GM23338 (cell line): Measurements from ENCODE around the gene MINDY1. TPM values are rescaled to one million over a fixed set of nuclear protein-coding genes. Genes with fewer than 3 reads are reported as not detected.

Source experiments
- ATAC-seq: fragments of 200-7000 bp; cut with Tn5 transposase; 3 replicates; pipeline ENCODE4 v1.9.1; 2020
- DNase-seq: peaks from one replicate; pipeline ENCODE4 v3.0.0-alpha.2; 2015; ENCODE audit warnings: low spot score
- H2AFZ ChIP-seq: fragments of 200-600 bp; sonication (generic); 2 replicates; pipeline ENCODE4 v1.8.0; 2016; ENCODE audit warnings: antibody characterized with exemption, mild to moderate bottlenecking, moderate library complexity
- H3F3A ChIP-seq: fragments of 200-600 bp; sonication (generic); replicated peaks from 2 replicates; pipeline ENCODE4 v1.8.0; 2017; ENCODE audit warnings: antibody characterized with exemption, mixed run types, low read depth
- H3K27ac ChIP-seq: fragments of 200-600 bp; sonication (generic); 2 replicates; pipeline ENCODE4 v1.6.1; 2016; ENCODE audit warnings: low read depth
- H3K27me3 ChIP-seq: fragments of 200-600 bp; sonication (generic); 2 replicates; pipeline ENCODE4 v1.8.0; 2016; ENCODE audit warnings: mild to moderate bottlenecking, mixed run types, moderate library complexity; ENCODE audit not compliant: insufficient read depth
- H3K36me3 ChIP-seq: fragments of 200-600 bp; sonication (generic); 2 replicates; pipeline ENCODE4 v1.8.0; 2016; ENCODE audit warnings: mild to moderate bottlenecking; ENCODE audit not compliant: insufficient read depth
- H3K4me1 ChIP-seq: fragments of 200-600 bp; sonication (generic); 2 replicates; pipeline ENCODE4 v1.8.0; 2016; ENCODE audit warnings: mild to moderate bottlenecking, moderate library complexity; ENCODE audit not compliant: insufficient read depth
- H3K4me2 ChIP-seq: fragments of 200-600 bp; sonication (generic); 2 replicates; pipeline ENCODE4 v1.7.1; 2017; ENCODE audit warnings: mixed run types
- H3K4me3 ChIP-seq: fragments of 200-600 bp; sonication (generic); 2 replicates; pipeline ENCODE4 v1.6.1; 2016; ENCODE audit warnings: mixed run types
- H3K79me2 ChIP-seq: fragments of 200-600 bp; sonication (generic); replicated peaks from 2 replicates; pipeline ENCODE4 v1.8.0; 2017; ENCODE audit warnings: mild to moderate bottlenecking; ENCODE audit not compliant: insufficient read depth
- H3K9me2 ChIP-seq: fragments of 200-600 bp; sonication (generic); 2 replicates; pipeline ENCODE4 v1.8.0; 2017; ENCODE audit not compliant: insufficient read depth
- H4K20me1 ChIP-seq: fragments of 200-600 bp; sonication (generic); replicated peaks from 2 replicates; pipeline ENCODE4 v1.8.0; 2017; ENCODE audit warnings: mild to moderate bottlenecking; ENCODE audit not compliant: insufficient read depth
- H3K27ac Mint-ChIP-seq: 2 replicates; pipeline ENCODE4 v1.8.0; 2020; ENCODE audit warnings: inconsistent platforms, mild to moderate bottlenecking, moderate library complexity, mixed read lengths
- H3K27me3 Mint-ChIP-seq: 3 replicates; pipeline ENCODE4 v1.8.0; 2022; ENCODE audit warnings: low read depth, mild to moderate bottlenecking, moderate library complexity, mixed read lengths, inconsistent platforms; ENCODE audit not compliant: insufficient read depth, poor library complexity
- H3K36me3 Mint-ChIP-seq: 3 replicates; pipeline ENCODE4 v1.8.0; 2021; ENCODE audit warnings: low read depth, mild to moderate bottlenecking, inconsistent platforms, moderate library complexity, mixed read lengths
- H3K4me1 Mint-ChIP-seq: 3 replicates; pipeline ENCODE4 v1.8.0; 2020; ENCODE audit warnings: mild to moderate bottlenecking, inconsistent platforms, mixed read lengths
- H3K4me3 Mint-ChIP-seq: 3 replicates; pipeline ENCODE4 v1.8.0; 2021; ENCODE audit warnings: moderate library complexity, mild to moderate bottlenecking, inconsistent platforms, mixed read lengths
- H3K9me3 Mint-ChIP-seq: 3 replicates; pipeline ENCODE4 v1.8.0; 2020; ENCODE audit warnings: moderate library complexity, mild to moderate bottlenecking, inconsistent platforms, mixed read lengths
- CREB1 ChIP-seq: fragments of 250-450 bp; sonication (Bioruptor Pico); IDR thresholded peaks from 2 replicates; pipeline ENCODE4 v1.5.0; 2020; ENCODE audit warnings: low read depth, mild to moderate bottlenecking, moderate library complexity
- EZH2 ChIP-seq: fragments of 200-600 bp; sonication (generic); IDR thresholded peaks from one replicate; pipeline ENCODE4 v1.8.0; 2017; ENCODE audit warnings: antibody characterized with exemption, mild to moderate bottlenecking, low read depth; ENCODE audit not compliant: unreplicated experiment
- EZH2phosphoT487 ChIP-seq: fragments of 200-600 bp; sonication (generic); IDR thresholded peaks from one replicate; pipeline ENCODE4 v1.8.1; 2018; ENCODE audit warnings: antibody characterized with exemption; ENCODE audit not compliant: unreplicated experiment
- JUNB ChIP-seq: IDR thresholded peaks from one replicate; pipeline ENCODE4 v1.6.1; 2016; ENCODE audit warnings: antibody characterized with exemption; ENCODE audit not compliant: unreplicated experiment
- NANOG ChIP-seq: IDR thresholded peaks from 2 replicates; pipeline ENCODE4 v1.6.1; 2016; ENCODE audit warnings: antibody characterized with exemption, borderline replicate concordance
- POLR2AphosphoS5 ChIP-seq: IDR thresholded peaks from 2 replicates; pipeline ENCODE4 v1.6.1; 2016; ENCODE audit warnings: antibody characterized with exemption, low read depth
- STAT1 ChIP-seq: IDR thresholded peaks from one replicate; pipeline ENCODE4 v1.6.1; 2016; ENCODE audit warnings: antibody characterized with exemption; ENCODE audit not compliant: unreplicated experiment
- ZNF114 ChIP-seq: fragments of 250-450 bp; sonication (Bioruptor Pico); IDR thresholded peaks from 2 replicates; pipeline ENCODE4 v1.5.0; 2020; ENCODE audit warnings: mild to moderate bottlenecking, moderate library complexity
- ZNF331 ChIP-seq: fragments of 250-450 bp; sonication (Bioruptor Pico); IDR thresholded peaks from 2 replicates; pipeline ENCODE4 v1.5.0; 2020; ENCODE audit warnings: low read depth, mild to moderate bottlenecking, moderate library complexity
- polyA plus RNA-seq: library from polyadenylated mRNA; unstranded; fragments of >200 nt; fragmentation: Nextera tagmentation; extraction: Ambion mirVana; gene quantifications from 2 replicates; pipeline ENCODE4 v1.2.1, GENCODE V29; 2016
- total RNA-seq: library from RNA; depleted of rRNA; stranded (reverse); fragments of >200 nt; shearing (Covaris generic); gene quantifications from 2 replicates; pipeline ENCODE4 v1.2.3, GENCODE V29; 2014
- TF ChIP-seq, protein P1 (sequence below): IDR thresholded peaks from 2 replicates; pipeline ENCODE4 v1.6.1; 2016; ENCODE audit warnings: antibody characterized with exemption
- TF ChIP-seq, protein P2 (sequence below), 2 experiments: fragments of 200-600 bp in 1 of 2; sonication (generic) in 1 of 2; conservative IDR thresholded peaks; 2 replicates each; pipeline versions ENCODE4 v1.5.1 to v1.6.1; 2016 to 2017; ENCODE audit warnings: antibody characterized with exemption in 2 of 2, low read depth in 2 of 2, mild to moderate bottlenecking in 2 of 2, moderate library complexity in 1 of 2
- TF ChIP-seq, protein P3 (sequence below): fragments of 250-450 bp; sonication (Bioruptor Pico); IDR thresholded peaks from 2 replicates; pipeline ENCODE4 v1.5.0; 2020; ENCODE audit warnings: mild to moderate bottlenecking, moderate library complexity
- TF ChIP-seq, protein P4 (sequence below): IDR thresholded peaks from one replicate; pipeline ENCODE4 v1.6.1; 2018; ENCODE audit warnings: antibody characterized with exemption; ENCODE audit not compliant: unreplicated experiment

Gene MINDY1
- total and polyA plus RNA-seq, 2 experiments from 2014 or later, result 4.5 to 10.3 TPM

DNA sequence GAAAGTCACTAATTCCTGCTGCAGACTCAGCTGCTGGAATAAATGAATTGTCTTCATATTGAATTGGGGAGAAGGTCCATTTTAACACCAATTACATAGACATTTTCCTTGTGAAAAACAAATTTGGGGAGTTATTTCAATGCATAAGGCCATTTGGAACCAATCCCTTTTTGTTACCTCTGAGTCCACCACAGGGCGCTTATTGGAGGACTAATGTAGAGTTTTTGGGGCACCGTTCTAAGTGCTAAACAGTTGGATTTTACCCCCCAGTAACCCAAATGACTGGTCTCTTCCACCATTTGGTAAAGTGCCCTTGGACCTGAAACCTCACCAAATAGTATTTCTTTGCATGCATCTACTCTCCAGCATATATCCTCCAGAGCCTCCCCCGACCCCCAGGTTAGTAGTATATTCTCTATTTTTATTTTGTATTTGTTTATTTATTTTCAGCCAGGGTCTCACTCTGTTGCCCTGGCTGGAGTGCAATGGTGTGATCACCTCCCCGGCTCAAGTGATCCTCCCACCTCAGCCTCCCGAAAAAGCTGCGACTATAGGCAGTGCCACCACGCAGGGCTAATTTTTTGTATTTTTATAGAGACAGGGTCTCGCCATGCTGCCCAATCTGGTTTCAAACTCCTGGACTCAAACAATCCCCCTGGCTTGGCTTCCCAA lies 3.1 kb upstream of the MINDY1 start:
- H3K27ac Mint-ChIP-seq, result no peak overlapping the region

More for the DNA sequence above, 3.1 kb upstream of the MINDY1 start:
- H2AFZ ChIP-seq, result no peak overlapping the region
- Mint-ChIP-seq H3K4me3 (peak overlapping the region; percentile 94), H3K4me1 (peaks cover 36% of the 10 kb centered on the region), H3K9me3 (no peaks in the 10 kb centered on the region), H3K27me3 (peaks cover 20% of the 10 kb centered on the region), H3K36me3 (no peaks in the 10 kb centered on the region; the same call in 2 of the 3 replicates)
- peaks cover 15% of the 10 kb centered on the region for H3K79me2 ChIP-seq
- H3K27me3 ChIP-seq, result no peaks in the 10 kb centered on the region
- H4K20me1 ChIP-seq, result no peaks in the 10 kb centered on the region; the same call in 1 of the 2 replicates
- H3K27ac ChIP-seq, result no peak overlapping the region
- peak overlapping the region; percentile 80 for H3K4me2 ChIP-seq
- peaks cover 13% of the 10 kb centered on the region; the same call in 1 of the 2 replicates for H3F3A ChIP-seq
- DNase-seq (no peak), ATAC-seq (no peak)
- H3K9me2 ChIP-seq, result no peaks in the 10 kb centered on the region
- TF ChIP-seq, protein P1, sequence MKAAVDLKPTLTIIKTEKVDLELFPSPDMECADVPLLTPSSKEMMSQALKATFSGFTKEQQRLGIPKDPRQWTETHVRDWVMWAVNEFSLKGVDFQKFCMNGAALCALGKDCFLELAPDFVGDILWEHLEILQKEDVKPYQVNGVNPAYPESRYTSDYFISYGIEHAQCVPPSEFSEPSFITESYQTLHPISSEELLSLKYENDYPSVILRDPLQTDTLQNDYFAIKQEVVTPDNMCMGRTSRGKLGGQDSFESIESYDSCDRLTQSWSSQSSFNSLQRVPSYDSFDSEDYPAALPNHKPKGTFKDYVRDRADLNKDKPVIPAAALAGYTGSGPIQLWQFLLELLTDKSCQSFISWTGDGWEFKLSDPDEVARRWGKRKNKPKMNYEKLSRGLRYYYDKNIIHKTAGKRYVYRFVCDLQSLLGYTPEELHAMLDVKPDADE, result no peak
- TF ChIP-seq EZH2 (no peak), NANOG (no peak), POLR2AphosphoS5 (no peak), STAT1 (no peak), CREB1 (no peak), EZH2phosphoT487 (no peak), ZNF114 (CRISPR knock-in tag) (no peak), JUNB (no peak), ZNF331 (no peak)
- TF ChIP-seq, protein P2, sequence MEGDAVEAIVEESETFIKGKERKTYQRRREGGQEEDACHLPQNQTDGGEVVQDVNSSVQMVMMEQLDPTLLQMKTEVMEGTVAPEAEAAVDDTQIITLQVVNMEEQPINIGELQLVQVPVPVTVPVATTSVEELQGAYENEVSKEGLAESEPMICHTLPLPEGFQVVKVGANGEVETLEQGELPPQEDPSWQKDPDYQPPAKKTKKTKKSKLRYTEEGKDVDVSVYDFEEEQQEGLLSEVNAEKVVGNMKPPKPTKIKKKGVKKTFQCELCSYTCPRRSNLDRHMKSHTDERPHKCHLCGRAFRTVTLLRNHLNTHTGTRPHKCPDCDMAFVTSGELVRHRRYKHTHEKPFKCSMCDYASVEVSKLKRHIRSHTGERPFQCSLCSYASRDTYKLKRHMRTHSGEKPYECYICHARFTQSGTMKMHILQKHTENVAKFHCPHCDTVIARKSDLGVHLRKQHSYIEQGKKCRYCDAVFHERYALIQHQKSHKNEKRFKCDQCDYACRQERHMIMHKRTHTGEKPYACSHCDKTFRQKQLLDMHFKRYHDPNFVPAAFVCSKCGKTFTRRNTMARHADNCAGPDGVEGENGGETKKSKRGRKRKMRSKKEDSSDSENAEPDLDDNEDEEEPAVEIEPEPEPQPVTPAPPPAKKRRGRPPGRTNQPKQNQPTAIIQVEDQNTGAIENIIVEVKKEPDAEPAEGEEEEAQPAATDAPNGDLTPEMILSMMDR (conservative IDR thresholded peaks at IDR 0.05; ENCODE audit: low read depth in 2 of 2), result no peak
- TF ChIP-seq, protein P3, sequence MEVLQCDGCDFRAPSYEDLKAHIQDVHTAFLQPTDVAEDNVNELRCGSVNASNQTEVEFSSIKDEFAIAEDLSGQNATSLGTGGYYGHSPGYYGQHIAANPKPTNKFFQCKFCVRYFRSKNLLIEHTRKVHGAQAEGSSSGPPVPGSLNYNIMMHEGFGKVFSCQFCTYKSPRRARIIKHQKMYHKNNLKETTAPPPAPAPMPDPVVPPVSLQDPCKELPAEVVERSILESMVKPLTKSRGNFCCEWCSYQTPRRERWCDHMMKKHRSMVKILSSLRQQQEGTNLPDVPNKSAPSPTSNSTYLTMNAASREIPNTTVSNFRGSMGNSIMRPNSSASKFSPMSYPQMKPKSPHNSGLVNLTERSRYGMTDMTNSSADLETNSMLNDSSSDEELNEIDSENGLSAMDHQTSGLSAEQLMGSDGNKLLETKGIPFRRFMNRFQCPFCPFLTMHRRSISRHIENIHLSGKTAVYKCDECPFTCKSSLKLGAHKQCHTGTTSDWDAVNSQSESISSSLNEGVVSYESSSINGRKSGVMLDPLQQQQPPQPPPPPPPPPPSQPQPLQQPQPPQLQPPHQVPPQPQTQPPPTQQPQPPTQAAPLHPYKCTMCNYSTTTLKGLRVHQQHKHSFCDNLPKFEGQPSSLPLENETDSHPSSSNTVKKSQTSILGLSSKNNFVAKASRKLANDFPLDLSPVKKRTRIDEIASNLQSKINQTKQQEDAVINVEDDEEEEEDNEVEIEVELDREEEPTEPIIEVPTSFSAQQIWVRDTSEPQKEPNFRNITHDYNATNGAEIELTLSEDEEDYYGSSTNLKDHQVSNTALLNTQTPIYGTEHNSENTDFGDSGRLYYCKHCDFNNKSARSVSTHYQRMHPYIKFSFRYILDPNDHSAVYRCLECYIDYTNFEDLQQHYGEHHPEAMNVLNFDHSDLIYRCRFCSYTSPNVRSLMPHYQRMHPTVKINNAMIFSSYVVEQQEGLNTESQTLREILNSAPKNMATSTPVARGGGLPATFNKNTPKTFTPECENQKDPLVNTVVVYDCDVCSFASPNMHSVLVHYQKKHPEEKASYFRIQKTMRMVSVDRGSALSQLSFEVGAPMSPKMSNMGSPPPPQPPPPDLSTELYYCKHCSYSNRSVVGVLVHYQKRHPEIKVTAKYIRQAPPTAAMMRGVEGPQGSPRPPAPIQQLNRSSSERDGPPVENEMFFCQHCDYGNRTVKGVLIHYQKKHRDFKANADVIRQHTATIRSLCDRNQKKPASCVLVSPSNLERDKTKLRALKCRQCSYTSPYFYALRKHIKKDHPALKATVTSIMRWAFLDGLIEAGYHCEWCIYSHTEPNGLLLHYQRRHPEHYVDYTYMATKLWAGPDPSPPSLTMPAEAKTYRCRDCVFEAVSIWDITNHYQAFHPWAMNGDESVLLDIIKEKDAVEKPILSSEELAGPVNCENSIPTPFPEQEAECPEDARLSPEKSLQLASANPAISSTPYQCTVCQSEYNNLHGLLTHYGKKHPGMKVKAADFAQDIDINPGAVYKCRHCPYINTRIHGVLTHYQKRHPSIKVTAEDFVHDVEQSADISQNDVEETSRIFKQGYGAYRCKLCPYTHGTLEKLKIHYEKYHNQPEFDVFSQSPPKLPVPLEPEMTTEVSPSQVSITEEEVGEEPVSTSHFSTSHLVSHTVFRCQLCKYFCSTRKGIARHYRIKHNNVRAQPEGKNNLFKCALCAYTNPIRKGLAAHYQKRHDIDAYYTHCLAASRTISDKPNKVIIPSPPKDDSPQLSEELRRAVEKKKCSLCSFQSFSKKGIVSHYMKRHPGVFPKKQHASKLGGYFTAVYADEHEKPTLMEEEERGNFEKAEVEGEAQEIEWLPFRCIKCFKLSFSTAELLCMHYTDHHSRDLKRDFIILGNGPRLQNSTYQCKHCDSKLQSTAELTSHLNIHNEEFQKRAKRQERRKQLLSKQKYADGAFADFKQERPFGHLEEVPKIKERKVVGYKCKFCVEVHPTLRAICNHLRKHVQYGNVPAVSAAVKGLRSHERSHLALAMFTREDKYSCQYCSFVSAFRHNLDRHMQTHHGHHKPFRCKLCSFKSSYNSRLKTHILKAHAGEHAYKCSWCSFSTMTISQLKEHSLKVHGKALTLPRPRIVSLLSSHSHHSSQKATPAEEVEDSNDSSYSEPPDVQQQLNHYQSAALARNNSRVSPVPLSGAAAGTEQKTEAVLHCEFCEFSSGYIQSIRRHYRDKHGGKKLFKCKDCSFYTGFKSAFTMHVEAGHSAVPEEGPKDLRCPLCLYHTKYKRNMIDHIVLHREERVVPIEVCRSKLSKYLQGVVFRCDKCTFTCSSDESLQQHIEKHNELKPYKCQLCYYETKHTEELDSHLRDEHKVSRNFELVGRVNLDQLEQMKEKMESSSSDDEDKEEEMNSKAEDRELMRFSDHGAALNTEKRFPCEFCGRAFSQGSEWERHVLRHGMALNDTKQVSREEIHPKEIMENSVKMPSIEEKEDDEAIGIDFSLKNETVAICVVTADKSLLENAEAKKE (CRISPR knock-in tag), result no peak
- TF ChIP-seq, protein P4, sequence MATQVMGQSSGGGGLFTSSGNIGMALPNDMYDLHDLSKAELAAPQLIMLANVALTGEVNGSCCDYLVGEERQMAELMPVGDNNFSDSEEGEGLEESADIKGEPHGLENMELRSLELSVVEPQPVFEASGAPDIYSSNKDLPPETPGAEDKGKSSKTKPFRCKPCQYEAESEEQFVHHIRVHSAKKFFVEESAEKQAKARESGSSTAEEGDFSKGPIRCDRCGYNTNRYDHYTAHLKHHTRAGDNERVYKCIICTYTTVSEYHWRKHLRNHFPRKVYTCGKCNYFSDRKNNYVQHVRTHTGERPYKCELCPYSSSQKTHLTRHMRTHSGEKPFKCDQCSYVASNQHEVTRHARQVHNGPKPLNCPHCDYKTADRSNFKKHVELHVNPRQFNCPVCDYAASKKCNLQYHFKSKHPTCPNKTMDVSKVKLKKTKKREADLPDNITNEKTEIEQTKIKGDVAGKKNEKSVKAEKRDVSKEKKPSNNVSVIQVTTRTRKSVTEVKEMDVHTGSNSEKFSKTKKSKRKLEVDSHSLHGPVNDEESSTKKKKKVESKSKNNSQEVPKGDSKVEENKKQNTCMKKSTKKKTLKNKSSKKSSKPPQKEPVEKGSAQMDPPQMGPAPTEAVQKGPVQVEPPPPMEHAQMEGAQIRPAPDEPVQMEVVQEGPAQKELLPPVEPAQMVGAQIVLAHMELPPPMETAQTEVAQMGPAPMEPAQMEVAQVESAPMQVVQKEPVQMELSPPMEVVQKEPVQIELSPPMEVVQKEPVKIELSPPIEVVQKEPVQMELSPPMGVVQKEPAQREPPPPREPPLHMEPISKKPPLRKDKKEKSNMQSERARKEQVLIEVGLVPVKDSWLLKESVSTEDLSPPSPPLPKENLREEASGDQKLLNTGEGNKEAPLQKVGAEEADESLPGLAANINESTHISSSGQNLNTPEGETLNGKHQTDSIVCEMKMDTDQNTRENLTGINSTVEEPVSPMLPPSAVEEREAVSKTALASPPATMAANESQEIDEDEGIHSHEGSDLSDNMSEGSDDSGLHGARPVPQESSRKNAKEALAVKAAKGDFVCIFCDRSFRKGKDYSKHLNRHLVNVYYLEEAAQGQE, result no peak
- H3K36me3 ChIP-seq, result no peaks in the 10 kb centered on the region
- peaks cover 24% of the 10 kb centered on the region for H3K4me1 ChIP-seq
- peak overlapping the region; percentile 84 for H3K4me3 ChIP-seq
